WTC11 (cell line): ENCODE results near the gene ZNF487. TPM values are rescaled to one million over a fixed set of nuclear protein-coding genes. Genes with fewer than 3 reads are reported as not detected.
A peak's percentile ranks its signal among the peaks of the same experiment; 100 is the strongest.
"Not testable (repeated sequence)": the region's sequence is repeated elsewhere in the genome, so short reads cannot be mapped to it uniquely, and the experiment has no call there.

Experiments used
- ATAC-seq: fragments of 200-7000 bp; cut with Tn5 transposase; 2 replicates; pipeline ENCODE4 v1.10.0; 2021; ENCODE audit warnings: mild to moderate bottlenecking, moderate library complexity
- CTCF ChIA-PET: fragments of 300-600 bp; sonication (Branson Sonifier 250); formaldehyde crosslinking; loops from one replicate; lab custom pipeline; 2021; ENCODE audit warnings: antibody characterized with exemption; lab: Charles Lee
- POLR2A ChIA-PET: fragments of 350-600 bp; sonication (Branson Sonifier 250); formaldehyde crosslinking; loops from one replicate; lab custom pipeline; 2021; ENCODE audit warnings: antibody characterized with exemption; lab: Charles Lee
- DNase-seq: peaks from one replicate; pipeline ENCODE4 v3.0.0; 2021; ENCODE audit warnings: low spot score
- H3K27ac Mint-ChIP-seq: 2 replicates; pipeline ENCODE4 v1.8.0; 2021; ENCODE audit warnings: mixed read lengths
- H3K27me3 Mint-ChIP-seq: 2 replicates; pipeline ENCODE4 v1.8.0; 2021; ENCODE audit warnings: low read depth, mild to moderate bottlenecking, moderate library complexity, mixed read lengths
- H3K36me3 Mint-ChIP-seq: 2 replicates; pipeline ENCODE4 v1.8.0; 2021; ENCODE audit warnings: mixed read lengths
- H3K4me1 Mint-ChIP-seq: 2 replicates; pipeline ENCODE4 v1.8.0; 2022; ENCODE audit warnings: mixed read lengths
- H3K4me3 Mint-ChIP-seq: 2 replicates; pipeline ENCODE4 v1.8.0; 2021; ENCODE audit warnings: mild to moderate bottlenecking, moderate library complexity, mixed read lengths
- H3K9me3 Mint-ChIP-seq: 2 replicates; pipeline ENCODE4 v1.8.0; 2021; ENCODE audit warnings: mixed read lengths
- ESRRA ChIP-seq: sonication (generic); formaldehyde crosslinking; IDR thresholded peaks from 2 replicates; pipeline ENCODE4 v1.8.1; 2022; ENCODE audit warnings: mild to moderate bottlenecking, missing genetic modification reagents, borderline replicate concordance
- ETV6 ChIP-seq: sonication (generic); formaldehyde crosslinking; IDR thresholded peaks from 2 replicates; pipeline ENCODE4 v1.8.1; 2022; ENCODE audit warnings: mild to moderate bottlenecking, missing genetic modification reagents
- FOXJ3 ChIP-seq: sonication (generic); formaldehyde crosslinking; IDR thresholded peaks from 2 replicates; pipeline ENCODE4 v1.9.0; 2021; ENCODE audit warnings: missing genetic modification reagents, mild to moderate bottlenecking, borderline replicate concordance
- GTF2I ChIP-seq: fragments of 250-450 bp; sonication (Bioruptor Pico); conservative IDR thresholded peaks from 2 replicates; pipeline ENCODE4 v1.4.0; 2021; ENCODE audit warnings: mild to moderate bottlenecking
- MYBL2 ChIP-seq: sonication (generic); formaldehyde crosslinking; IDR thresholded peaks from 2 replicates; pipeline ENCODE4 v1.8.1; 2023; ENCODE audit warnings: mild to moderate bottlenecking, moderate library complexity, missing genetic modification reagents
- NFATC4 ChIP-seq: fragments of 250-450 bp; sonication (Bioruptor Pico); IDR thresholded peaks from 2 replicates; pipeline ENCODE4 v1.9.0; 2021; ENCODE audit warnings: mild to moderate bottlenecking
- SOX15 ChIP-seq: fragments of 250-450 bp; sonication (Bioruptor Pico); IDR thresholded peaks from 2 replicates; pipeline ENCODE4 v1.9.0; 2021; ENCODE audit warnings: mild to moderate bottlenecking
- TEAD1 ChIP-seq: sonication (generic); formaldehyde crosslinking; IDR thresholded peaks from 2 replicates; pipeline ENCODE4 v1.8.0; 2022; ENCODE audit warnings: mild to moderate bottlenecking, missing genetic modification reagents
- USF1 ChIP-seq: sonication (generic); formaldehyde crosslinking; IDR thresholded peaks from 2 replicates; pipeline ENCODE4 v1.8.0; 2022; ENCODE audit warnings: mild to moderate bottlenecking, missing genetic modification reagents
- ZMAT4 ChIP-seq: fragments of 250-450 bp; sonication (Bioruptor Pico); IDR thresholded peaks from 2 replicates; pipeline ENCODE4 v1.9.0; 2021; ENCODE audit warnings: mild to moderate bottlenecking
- ZNF121 ChIP-seq: sonication (generic); formaldehyde crosslinking; IDR thresholded peaks from 2 replicates; pipeline ENCODE4 v1.8.0; 2023; ENCODE audit warnings: missing genetic modification reagents
- ZNF138 ChIP-seq: sonication (generic); formaldehyde crosslinking; conservative IDR thresholded peaks from 2 replicates; pipeline ENCODE4 v1.8.1; 2022; ENCODE audit warnings: mild to moderate bottlenecking, moderate library complexity, missing genetic modification reagents
- ZNF396 ChIP-seq: fragments of 250-450 bp; sonication (Bioruptor Pico); IDR thresholded peaks from 2 replicates; pipeline ENCODE4 v1.8.0; 2021; ENCODE audit warnings: mild to moderate bottlenecking, moderate library complexity, borderline replicate concordance
- total RNA-seq: library from RNA; stranded (reverse); gene quantifications from 3 replicates; pipeline ENCODE4 v1.2.3, GENCODE V29; 2021
- TF ChIP-seq, protein P1 (sequence below): sonication (generic); formaldehyde crosslinking; IDR thresholded peaks from 2 replicates; pipeline ENCODE4 v1.8.0; 2022; ENCODE audit warnings: mild to moderate bottlenecking, missing genetic modification reagents
- TF ChIP-seq, protein P2 (sequence below): fragments of 200-600 bp; IDR thresholded peaks from 2 replicates; pipeline ENCODE4 v1.8.0; 2022; ENCODE audit warnings: antibody characterized with exemption
- TF ChIP-seq, protein P3 (sequence below): fragments of 250-450 bp; sonication (Bioruptor Pico); IDR thresholded peaks from 2 replicates; pipeline ENCODE4 v1.9.0; 2021; ENCODE audit warnings: mild to moderate bottlenecking, borderline replicate concordance

The ZNF487 gene
- total RNA-seq, 1 experiment from 2014 or later = 2.3 TPM

GRCh38 chr10:43458227-43458626 is 21.3 kb downstream of the ZNF487 start:
- Mint-ChIP-seq H3K27ac (peak overlapping the region; percentile 46), H3K4me1 (peaks cover 31% of the 10 kb centered on the region), H3K4me3 (0 out of 2 replicates have a peak overlapping the region, but pooled peaks have one; percentile 15), H3K36me3 (no peaks in the 10 kb centered on the region), H3K9me3 (no peaks in the 10 kb centered on the region), H3K27me3 (no peaks in the 10 kb centered on the region)
- CTCF ChIA-PET = interaction anchor here (0.6 to 1.5 kb wide), 6 partner anchors 49 to 165 kb away, joined by 3 to 5 read pairs (median 3); partner anchors contain the start of gene HNRNPF
- no peak for ATAC-seq
- no peak for TF ChIP-seq SOX15 (CRISPR knock-in tag)
- no peak for TF ChIP-seq ZNF138 (CRISPR knock-in tag)
- no peak for TF ChIP-seq TEAD1 (CRISPR knock-in tag)
- TF ChIP-seq, protein P1, sequence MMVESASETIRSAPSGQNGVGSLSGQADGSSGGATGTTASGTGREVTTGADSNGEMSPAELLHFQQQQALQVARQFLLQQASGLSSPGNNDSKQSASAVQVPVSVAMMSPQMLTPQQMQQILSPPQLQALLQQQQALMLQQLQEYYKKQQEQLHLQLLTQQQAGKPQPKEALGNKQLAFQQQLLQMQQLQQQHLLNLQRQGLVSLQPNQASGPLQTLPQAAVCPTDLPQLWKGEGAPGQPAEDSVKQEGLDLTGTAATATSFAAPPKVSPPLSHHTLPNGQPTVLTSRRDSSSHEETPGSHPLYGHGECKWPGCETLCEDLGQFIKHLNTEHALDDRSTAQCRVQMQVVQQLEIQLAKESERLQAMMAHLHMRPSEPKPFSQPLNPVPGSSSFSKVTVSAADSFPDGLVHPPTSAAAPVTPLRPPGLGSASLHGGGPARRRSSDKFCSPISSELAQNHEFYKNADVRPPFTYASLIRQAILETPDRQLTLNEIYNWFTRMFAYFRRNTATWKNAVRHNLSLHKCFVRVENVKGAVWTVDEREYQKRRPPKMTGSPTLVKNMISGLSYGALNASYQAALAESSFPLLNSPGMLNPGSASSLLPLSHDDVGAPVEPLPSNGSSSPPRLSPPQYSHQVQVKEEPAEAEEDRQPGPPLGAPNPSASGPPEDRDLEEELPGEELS = peak; percentile 60; the same call in 1 of the 2 replicates
- POLR2A ChIA-PET = no interaction called here
- DNase-seq = no peak

GRCh38 chr10:43461950-43462349 is 25.0 kb downstream of the ZNF487 start:
- H3K4me3 Mint-ChIP-seq = no peak overlapping the region
- H3K36me3 Mint-ChIP-seq = peaks cover 5% of the 10 kb centered on the region
- H3K4me1 Mint-ChIP-seq = peaks cover 14% of the 10 kb centered on the region
- peaks cover 3% of the 10 kb centered on the region; the same call in 1 of the 2 replicates for H3K27me3 Mint-ChIP-seq
- TF ChIP-seq NFATC4 = no peak
- peak; percentile 59 for TF ChIP-seq ZNF121 (CRISPR knock-in tag)
- no peak for TF ChIP-seq USF1 (CRISPR knock-in tag)
- TF ChIP-seq, protein P2, sequence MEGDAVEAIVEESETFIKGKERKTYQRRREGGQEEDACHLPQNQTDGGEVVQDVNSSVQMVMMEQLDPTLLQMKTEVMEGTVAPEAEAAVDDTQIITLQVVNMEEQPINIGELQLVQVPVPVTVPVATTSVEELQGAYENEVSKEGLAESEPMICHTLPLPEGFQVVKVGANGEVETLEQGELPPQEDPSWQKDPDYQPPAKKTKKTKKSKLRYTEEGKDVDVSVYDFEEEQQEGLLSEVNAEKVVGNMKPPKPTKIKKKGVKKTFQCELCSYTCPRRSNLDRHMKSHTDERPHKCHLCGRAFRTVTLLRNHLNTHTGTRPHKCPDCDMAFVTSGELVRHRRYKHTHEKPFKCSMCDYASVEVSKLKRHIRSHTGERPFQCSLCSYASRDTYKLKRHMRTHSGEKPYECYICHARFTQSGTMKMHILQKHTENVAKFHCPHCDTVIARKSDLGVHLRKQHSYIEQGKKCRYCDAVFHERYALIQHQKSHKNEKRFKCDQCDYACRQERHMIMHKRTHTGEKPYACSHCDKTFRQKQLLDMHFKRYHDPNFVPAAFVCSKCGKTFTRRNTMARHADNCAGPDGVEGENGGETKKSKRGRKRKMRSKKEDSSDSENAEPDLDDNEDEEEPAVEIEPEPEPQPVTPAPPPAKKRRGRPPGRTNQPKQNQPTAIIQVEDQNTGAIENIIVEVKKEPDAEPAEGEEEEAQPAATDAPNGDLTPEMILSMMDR = peak; percentile 45
- TF ChIP-seq ESRRA (CRISPR knock-in tag) = no peak
- peaks cover 3% of the 10 kb centered on the region; the same call in 1 of the 2 replicates for H3K9me3 Mint-ChIP-seq
- ATAC-seq = peak; percentile 40; the same call in 1 of the 2 replicates
- H3K27ac Mint-ChIP-seq = no peak overlapping the region
- DNase-seq = no peak
- CTCF ChIA-PET = interaction anchor here (0.6 to 1.0 kb wide), 4 partner anchors 14 to 167 kb away, joined by 3 to 4 read pairs (median 3); no protein-coding TSS in a partner anchor
- POLR2A ChIA-PET = no interaction called here

- POLR2A ChIA-PET, CTCF ChIA-PET, H3K9me3 Mint-ChIP-seq: not testable (repeated sequence)
Measured at GRCh38 chr10:43465086-43465735, 28.3 kb downstream of the ZNF487 start.

GRCh38 chr10:43465736-43466120 is 28.8 kb downstream of the ZNF487 start:
- H3K27ac Mint-ChIP-seq, H3K27me3 Mint-ChIP-seq, H3K4me3 Mint-ChIP-seq, POLR2A ChIA-PET, H3K36me3 Mint-ChIP-seq, H3K9me3 Mint-ChIP-seq, DNase-seq, H3K4me1 Mint-ChIP-seq, CTCF ChIA-PET, ATAC-seq: not testable (repeated sequence)

More at GRCh38 chr10:43465086-43465735, 28.3 kb downstream of the ZNF487 start:
- DNase-seq, H3K27me3 Mint-ChIP-seq, H3K4me3 Mint-ChIP-seq, ATAC-seq, H3K27ac Mint-ChIP-seq, H3K36me3 Mint-ChIP-seq, H3K4me1 Mint-ChIP-seq: not testable (repeated sequence)

- ATAC-seq (no peak), DNase-seq (no peak)
- Mint-ChIP-seq H3K36me3 (no peaks in the 10 kb centered on the region), H3K27me3 (no peaks in the 10 kb centered on the region; the same call in 1 of the 2 replicates), H3K4me3 (no peak overlapping the region), H3K27ac (no peak overlapping the region), H3K9me3 (0 out of 2 replicates have a peak, but pooled peaks cover 5% of the 10 kb centered on the region), H3K4me1 (no peaks in the 10 kb centered on the region)
- ChIA-PET CTCF (interaction anchor here (1.1 kb wide), 1 partner anchor 241 kb away, joined by 3 read pairs; no protein-coding TSS in a partner anchor), POLR2A (no interaction called here)
- TF ChIP-seq, protein P3, sequence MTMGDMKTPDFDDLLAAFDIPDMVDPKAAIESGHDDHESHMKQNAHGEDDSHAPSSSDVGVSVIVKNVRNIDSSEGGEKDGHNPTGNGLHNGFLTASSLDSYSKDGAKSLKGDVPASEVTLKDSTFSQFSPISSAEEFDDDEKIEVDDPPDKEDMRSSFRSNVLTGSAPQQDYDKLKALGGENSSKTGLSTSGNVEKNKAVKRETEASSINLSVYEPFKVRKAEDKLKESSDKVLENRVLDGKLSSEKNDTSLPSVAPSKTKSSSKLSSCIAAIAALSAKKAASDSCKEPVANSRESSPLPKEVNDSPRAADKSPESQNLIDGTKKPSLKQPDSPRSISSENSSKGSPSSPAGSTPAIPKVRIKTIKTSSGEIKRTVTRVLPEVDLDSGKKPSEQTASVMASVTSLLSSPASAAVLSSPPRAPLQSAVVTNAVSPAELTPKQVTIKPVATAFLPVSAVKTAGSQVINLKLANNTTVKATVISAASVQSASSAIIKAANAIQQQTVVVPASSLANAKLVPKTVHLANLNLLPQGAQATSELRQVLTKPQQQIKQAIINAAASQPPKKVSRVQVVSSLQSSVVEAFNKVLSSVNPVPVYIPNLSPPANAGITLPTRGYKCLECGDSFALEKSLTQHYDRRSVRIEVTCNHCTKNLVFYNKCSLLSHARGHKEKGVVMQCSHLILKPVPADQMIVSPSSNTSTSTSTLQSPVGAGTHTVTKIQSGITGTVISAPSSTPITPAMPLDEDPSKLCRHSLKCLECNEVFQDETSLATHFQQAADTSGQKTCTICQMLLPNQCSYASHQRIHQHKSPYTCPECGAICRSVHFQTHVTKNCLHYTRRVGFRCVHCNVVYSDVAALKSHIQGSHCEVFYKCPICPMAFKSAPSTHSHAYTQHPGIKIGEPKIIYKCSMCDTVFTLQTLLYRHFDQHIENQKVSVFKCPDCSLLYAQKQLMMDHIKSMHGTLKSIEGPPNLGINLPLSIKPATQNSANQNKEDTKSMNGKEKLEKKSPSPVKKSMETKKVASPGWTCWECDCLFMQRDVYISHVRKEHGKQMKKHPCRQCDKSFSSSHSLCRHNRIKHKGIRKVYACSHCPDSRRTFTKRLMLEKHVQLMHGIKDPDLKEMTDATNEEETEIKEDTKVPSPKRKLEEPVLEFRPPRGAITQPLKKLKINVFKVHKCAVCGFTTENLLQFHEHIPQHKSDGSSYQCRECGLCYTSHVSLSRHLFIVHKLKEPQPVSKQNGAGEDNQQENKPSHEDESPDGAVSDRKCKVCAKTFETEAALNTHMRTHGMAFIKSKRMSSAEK (CRISPR knock-in tag) = no peak
- TF ChIP-seq ZNF396 (CRISPR knock-in tag) = no peak
- no peak for TF ChIP-seq MYBL2 (CRISPR knock-in tag)
- TF ChIP-seq ZNF138 (CRISPR knock-in tag) = no peak
- TF ChIP-seq ETV6 (CRISPR knock-in tag) = no peak
- TF ChIP-seq ZMAT4 (CRISPR knock-in tag) = no peak
- TF ChIP-seq GTF2I = no peak
- no peak for TF ChIP-seq FOXJ3
Measured at GRCh38 chr10:43471146-43471545, 34.2 kb downstream of the ZNF487 start.
